NB4 (cell line): ENCODE data around the gene ACOT7.

Experiments
- DNase-seq: peaks from one replicate; pipeline ENCODE4 v3.0.0; 2010; ENCODE audit warnings: low read depth
- H3K4me3 ChIP-seq: one replicate; pipeline ENCODE4 v1.5.1; 2011; ENCODE audit warnings: mild to moderate bottlenecking, low read depth, low read length, moderate library complexity
- CTCF ChIP-seq: IDR thresholded peaks from one replicate; pipeline ENCODE4 v1.5.1; 2012; ENCODE audit warnings: low read depth, low read length
- MAX ChIP-seq: IDR thresholded peaks from 2 replicates; pipeline ENCODE4 v1.6.1; 2011; ENCODE audit warnings: low read depth, low read length
- MYC ChIP-seq: IDR thresholded peaks from 2 replicates; pipeline ENCODE4 v1.6.1; 2011; ENCODE audit warnings: low read depth, low read length
- POLR2A ChIP-seq: IDR thresholded peaks from 2 replicates; pipeline ENCODE4 v1.6.1; 2011; ENCODE audit warnings: mild to moderate bottlenecking; ENCODE audit not compliant: insufficient read length; ENCODE audit errors: extremely low read depth

The ACOT7 gene

DNA sequence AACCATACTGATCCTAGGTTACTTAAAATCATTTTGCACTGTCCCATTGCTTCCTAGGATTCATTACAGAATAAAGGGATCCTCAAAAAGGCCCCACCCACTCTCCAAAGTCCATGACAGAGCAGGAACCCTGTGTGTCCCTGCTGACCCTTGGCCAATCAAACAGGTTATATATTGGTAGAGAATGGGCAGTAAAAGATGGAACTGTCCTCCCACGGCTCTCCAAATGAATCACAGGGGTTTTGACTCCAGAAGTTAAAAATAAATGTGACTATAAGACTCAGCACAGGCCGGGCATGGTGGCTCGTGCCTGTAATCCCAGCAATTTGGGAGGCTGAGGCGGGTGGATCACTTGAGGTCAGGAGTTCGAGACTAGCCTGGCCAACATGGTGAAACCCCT is 65.5 kb downstream of the ACOT7 start:
- TF ChIP-seq MAX (no peak), CTCF (no peak), MYC (no peak), POLR2A (no peak)

GRCh38 chr1:6325482-6325881 is 68.1 kb downstream of the ACOT7 start:
- TF ChIP-seq POLR2A, result no peak
- no peak for TF ChIP-seq MYC
- TF ChIP-seq CTCF, result no peak
- TF ChIP-seq MAX, result no peak
- no peak for DNase-seq
- no peak overlapping the region for H3K4me3 ChIP-seq

More for the DNA sequence above, 65.5 kb downstream of the ACOT7 start:
- DNase-seq, result no peak
- no peak overlapping the region for H3K4me3 ChIP-seq

DNA sequence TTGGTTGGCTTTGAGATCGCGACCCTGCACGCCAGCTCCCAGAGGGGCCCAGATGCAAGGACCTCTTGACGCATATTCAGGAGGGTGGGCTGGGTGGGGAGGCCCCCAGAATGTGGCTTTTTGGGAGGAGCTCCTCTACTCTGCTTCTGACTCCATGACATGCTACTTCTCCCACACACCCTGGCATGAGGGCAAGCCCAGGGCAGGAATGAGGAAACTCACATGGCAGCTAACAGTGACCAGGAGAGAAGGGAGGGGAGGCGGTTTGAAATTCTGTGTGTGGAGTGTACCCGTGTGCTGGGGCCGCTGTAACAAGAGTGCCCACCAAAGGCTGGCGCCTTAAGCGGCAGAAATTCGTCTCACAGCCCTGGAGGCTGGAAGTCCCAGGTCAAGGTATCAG is 71.4 kb downstream of the ACOT7 start:
- TF ChIP-seq MAX, result no peak
- no peak for TF ChIP-seq CTCF
- TF ChIP-seq MYC, result no peak
- TF ChIP-seq POLR2A, result no peak
- no peak for DNase-seq

GRCh38 chr1:6321205-6321604 is 72.4 kb downstream of the ACOT7 start:
- DNase-seq, result no peak
- no peak overlapping the region for H3K4me3 ChIP-seq
- no peak for TF ChIP-seq POLR2A
- no peak for TF ChIP-seq MAX
- TF ChIP-seq MYC, result no peak
- no peak for TF ChIP-seq CTCF

More for the DNA sequence above, 71.4 kb downstream of the ACOT7 start:
- no peak overlapping the region for H3K4me3 ChIP-seq

DNA sequence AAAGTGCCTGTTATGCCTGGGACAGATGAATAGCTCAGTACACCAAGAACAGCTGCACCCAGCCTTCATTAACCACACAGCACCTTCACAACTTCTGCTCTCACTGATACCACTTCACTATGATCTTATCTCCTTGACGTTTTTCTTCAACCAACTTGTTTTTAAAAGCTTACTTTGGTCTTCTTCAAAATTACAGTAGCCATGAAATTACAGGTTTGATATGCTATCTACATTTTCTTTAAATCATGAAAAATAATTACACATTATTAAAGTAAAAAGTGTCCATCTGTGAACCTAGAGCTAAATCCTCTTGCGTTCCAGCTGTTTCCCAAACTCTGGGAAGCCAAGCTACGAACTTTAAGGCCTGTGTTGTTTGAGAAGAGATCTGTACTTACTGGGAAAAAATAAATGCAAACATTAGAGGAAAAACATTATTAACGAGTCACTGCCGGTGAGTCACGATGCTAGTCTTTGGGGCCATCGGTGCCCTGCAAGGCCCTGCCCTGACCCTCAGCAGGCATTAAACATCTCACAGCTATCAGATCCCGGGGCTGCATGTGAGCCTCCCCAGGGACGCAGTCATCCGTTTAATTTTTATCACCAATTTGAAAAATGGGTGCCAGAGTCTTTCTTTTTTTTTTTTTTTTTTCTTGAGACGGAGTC is 76.3 kb downstream of the ACOT7 start:
- peak; percentile 17 for DNase-seq
- no peak overlapping the region for H3K4me3 ChIP-seq

More for the DNA sequence above, 76.3 kb downstream of the ACOT7 start:
- TF ChIP-seq MYC, result no peak
- TF ChIP-seq CTCF, result no peak
- TF ChIP-seq MAX, result no peak
- no peak for TF ChIP-seq POLR2A
